ENCODE measurements around the gene LRRC30. TPM values are rescaled to one million over a fixed set of nuclear protein-coding genes. Genes with fewer than 3 reads are reported as not detected.
"Not testable (repeated sequence)": the region's sequence is repeated elsewhere in the genome, so short reads cannot be mapped to it uniquely, and the experiment has no call there.

LRRC30 gene
- total RNA-seq: not detected

- intact Hi-C loops (cut with DNase I, micrococcal nuclease): no loop called here
These were observed at the start of gene LRRC30 for GRCh38 chr18:7230626-7231349. LRRC30 (plus strand) TSS chr18:7231089; CDS start chr18:7231139, 50 bp downstream.

GRCh38 chr18:7185701-7186100 lies 45.2 kb upstream of the LRRC30 start:
- no peak overlapping the region for H3K27ac Mint-ChIP-seq
- intact Hi-C loops (cut with DNase I, micrococcal nuclease): no loop called here
- ChIA-PET POLR2A (no interaction called here), CTCF (no interaction called here)
- no peaks in the 10 kb centered on the region for H3K36me3 Mint-ChIP-seq (ENCODE audit: low read depth)
- H3K9me3 Mint-ChIP-seq (ENCODE audit: low read depth): peaks cover 8% of the 10 kb centered on the region
- H3K4me3 Mint-ChIP-seq: no peak overlapping the region
- DNase-seq (no peak), ATAC-seq (no peak)
- no peaks in the 10 kb centered on the region for H3K27me3 Mint-ChIP-seq
- no peaks in the 10 kb centered on the region for H3K4me1 Mint-ChIP-seq

More at GRCh38 chr18:7230626-7231349, at the start of gene LRRC30:
- no peak for ATAC-seq
- Mint-ChIP-seq H3K9me3 (ENCODE audit: low read depth) (no peaks in the 10 kb centered on the region), H3K27me3 (no peaks in the 10 kb centered on the region), H3K27ac (no peak within 1 kb of the TSS), H3K36me3 (ENCODE audit: low read depth) (no peaks in the 10 kb centered on the region), H3K4me3 (no peak within 1 kb of the TSS), H3K4me1 (no peaks in the 10 kb centered on the region)
- CTCF ChIA-PET: no interaction called here
- DNase-seq: no peak
- POLR2A ChIA-PET: no interaction called here

GRCh38 chr18:7190547-7191156 lies 40.2 kb upstream of the LRRC30 start:
- peaks cover 3% of the 10 kb centered on the region for H3K27me3 Mint-ChIP-seq
- POLR2A ChIA-PET: no interaction called here
- DNase-seq: no peak
- peaks cover 2% of the 10 kb centered on the region for H3K9me3 Mint-ChIP-seq (ENCODE audit: low read depth)
- H3K36me3 Mint-ChIP-seq (ENCODE audit: low read depth): no peaks in the 10 kb centered on the region
- no peaks in the 10 kb centered on the region for H3K4me1 Mint-ChIP-seq
- no peak for ATAC-seq
- CTCF ChIA-PET: no interaction called here
- intact Hi-C loops (cut with DNase I, micrococcal nuclease): no loop called here
- H3K4me3 Mint-ChIP-seq: no peak overlapping the region
- no peak overlapping the region for H3K27ac Mint-ChIP-seq

- DNase-seq (no peak), ATAC-seq (no peak)
- intact Hi-C loops (cut with DNase I, micrococcal nuclease): no loop called here
- H3K4me3 Mint-ChIP-seq: no peak overlapping the region
- no peaks in the 10 kb centered on the region for H3K4me1 Mint-ChIP-seq
- peaks cover 1% of the 10 kb centered on the region for H3K9me3 Mint-ChIP-seq (ENCODE audit: low read depth)
- H3K27me3 Mint-ChIP-seq: peaks cover 3% of the 10 kb centered on the region
- CTCF ChIA-PET: no interaction called here
- H3K36me3 Mint-ChIP-seq (ENCODE audit: low read depth): no peaks in the 10 kb centered on the region
- no peak overlapping the region for H3K27ac Mint-ChIP-seq
- POLR2A ChIA-PET: no interaction called here
These were observed 39.2 kb upstream of the LRRC30 start for GRCh38 chr18:7191736-7192135.

- Mint-ChIP-seq H3K4me1 (no peaks in the 10 kb centered on the region), H3K27me3 (peaks cover 5% of the 10 kb centered on the region), H3K27ac (no peak overlapping the region), H3K9me3 (ENCODE audit: low read depth) (peaks cover 1% of the 10 kb centered on the region), H3K4me3 (no peak overlapping the region), H3K36me3 (ENCODE audit: low read depth) (no peaks in the 10 kb centered on the region)
- CTCF ChIA-PET: no interaction called here
- POLR2A ChIA-PET: no interaction called here
- intact Hi-C loops (cut with DNase I, micrococcal nuclease): no loop called here
- DNase-seq: no peak
- ATAC-seq: no peak
These were observed 35.6 kb upstream of the LRRC30 start for GRCh38 chr18:7195266-7195665.

GRCh38 chr18:7196421-7196820 lies 34.5 kb upstream of the LRRC30 start:
- no peak overlapping the region for H3K27ac Mint-ChIP-seq
- ChIA-PET POLR2A (no interaction called here), CTCF (no interaction called here)
- DNase-seq (no peak), ATAC-seq (no peak)
- no peak overlapping the region for H3K4me3 Mint-ChIP-seq
- intact Hi-C loops (cut with DNase I, micrococcal nuclease): no loop called here
- H3K9me3 Mint-ChIP-seq (ENCODE audit: low read depth): peaks cover 1% of the 10 kb centered on the region
- H3K27me3 Mint-ChIP-seq: peaks cover 5% of the 10 kb centered on the region
- no peaks in the 10 kb centered on the region for H3K4me1 Mint-ChIP-seq
- no peaks in the 10 kb centered on the region for H3K36me3 Mint-ChIP-seq (ENCODE audit: low read depth)

- intact Hi-C loops (cut with DNase I, micrococcal nuclease): no loop called here
- H3K36me3 Mint-ChIP-seq (ENCODE audit: low read depth): no peaks in the 10 kb centered on the region
- POLR2A ChIA-PET: no interaction called here
- peaks cover 1% of the 10 kb centered on the region for H3K27me3 Mint-ChIP-seq
- DNase-seq (no peak), ATAC-seq (no peak)
- H3K4me1 Mint-ChIP-seq: no peaks in the 10 kb centered on the region
- CTCF ChIA-PET: no interaction called here
- H3K27ac Mint-ChIP-seq: no peak overlapping the region
- H3K9me3 Mint-ChIP-seq (ENCODE audit: low read depth): peaks cover 1% of the 10 kb centered on the region
- H3K4me3 Mint-ChIP-seq: no peak overlapping the region
These were observed 33.0 kb upstream of the LRRC30 start for GRCh38 chr18:7197854-7198253.

- ATAC-seq: no peak
- Mint-ChIP-seq H3K27me3 (peaks cover 1% of the 10 kb centered on the region), H3K27ac (no peak overlapping the region), H3K4me3 (no peak overlapping the region), H3K9me3 (ENCODE audit: low read depth) (peaks cover 1% of the 10 kb centered on the region), H3K4me1 (no peaks in the 10 kb centered on the region), H3K36me3 (ENCODE audit: low read depth) (no peaks in the 10 kb centered on the region)
- intact Hi-C loops (cut with DNase I, micrococcal nuclease): no loop called here
- POLR2A ChIA-PET: no interaction called here
- CTCF ChIA-PET: no interaction called here
- no peak for DNase-seq
These were observed 32.6 kb upstream of the LRRC30 start for GRCh38 chr18:7198326-7198725.

- H3K4me3 Mint-ChIP-seq: no peak overlapping the region
- no peaks in the 10 kb centered on the region for H3K36me3 Mint-ChIP-seq (ENCODE audit: low read depth)
- no peaks in the 10 kb centered on the region for H3K4me1 Mint-ChIP-seq
- no peak overlapping the region for H3K27ac Mint-ChIP-seq
- intact Hi-C loops (cut with DNase I, micrococcal nuclease): no loop called here
- DNase-seq (no peak), ATAC-seq (no peak)
- H3K9me3 Mint-ChIP-seq (ENCODE audit: low read depth): peaks cover 1% of the 10 kb centered on the region
- POLR2A ChIA-PET: no interaction called here
- H3K27me3 Mint-ChIP-seq: peaks cover 1% of the 10 kb centered on the region
- CTCF ChIA-PET: no interaction called here
These were observed 29.8 kb upstream of the LRRC30 start for GRCh38 chr18:7201096-7201495.

- DNase-seq (no peak), ATAC-seq (no peak)
- H3K4me1 Mint-ChIP-seq: no peaks in the 10 kb centered on the region
- no peak overlapping the region for H3K4me3 Mint-ChIP-seq
- CTCF ChIA-PET: interaction anchor here (0.5 kb wide), 1 partner anchor 50 kb away, joined by 3 read pairs; no protein-coding TSS in a partner anchor
- intact Hi-C loops (cut with DNase I, micrococcal nuclease): no loop called here
- H3K27me3 Mint-ChIP-seq: peaks cover under 1% of the 10 kb centered on the region
- H3K9me3 Mint-ChIP-seq (ENCODE audit: low read depth): no peaks in the 10 kb centered on the region
- H3K27ac Mint-ChIP-seq: no peak overlapping the region
- POLR2A ChIA-PET: no interaction called here
- H3K36me3 Mint-ChIP-seq (ENCODE audit: low read depth): no peaks in the 10 kb centered on the region
These were observed 28.7 kb upstream of the LRRC30 start for GRCh38 chr18:7202169-7202568.

GRCh38 chr18:7203601-7204000 lies 27.3 kb upstream of the LRRC30 start:
- H3K36me3 Mint-ChIP-seq (ENCODE audit: low read depth); POLR2A ChIA-PET: not testable (repeated sequence)

GRCh38 chr18:7205346-7205745 lies 25.5 kb upstream of the LRRC30 start:
- Mint-ChIP-seq H3K4me1 (no peaks in the 10 kb centered on the region), H3K36me3 (ENCODE audit: low read depth) (no peaks in the 10 kb centered on the region), H3K9me3 (ENCODE audit: low read depth) (no peaks in the 10 kb centered on the region), H3K4me3 (no peak overlapping the region), H3K27me3 (peaks cover 2% of the 10 kb centered on the region), H3K27ac (no peak overlapping the region)
- CTCF ChIA-PET: no interaction called here
- ATAC-seq (no peak), DNase-seq (no peak)
- POLR2A ChIA-PET: no interaction called here
- intact Hi-C loops (cut with DNase I, micrococcal nuclease): no loop called here

More at GRCh38 chr18:7203601-7204000, 27.3 kb upstream of the LRRC30 start:
- ATAC-seq; H3K9me3 Mint-ChIP-seq (ENCODE audit: low read depth); H3K4me1 Mint-ChIP-seq; H3K27ac Mint-ChIP-seq; intact Hi-C loops (cut with DNase I, micrococcal nuclease); H3K4me3 Mint-ChIP-seq; CTCF ChIA-PET; DNase-seq; H3K27me3 Mint-ChIP-seq: not testable (repeated sequence)

Data from activated CD4-positive, alpha-beta T cell treated with anti-CD3 and anti-CD28 coated beads for 36 hours (primary cell).